ENCODE results near the gene RHOU. TPM values are rescaled to one million over a fixed set of nuclear protein-coding genes. Genes with fewer than 3 reads are reported as not detected.

Gene RHOU
- total and polyA plus RNA-seq, 11 donors, result 1.3 to 20.5 (median 2.9) TPM

GRCh38 chr1:228753786-228754360 lies 18.6 kb downstream of the RHOU start:
- Histone ChIP-seq H3K4me1 (peaks cover 0 to 13% (median 1%) of the 10 kb centered on the region in 12 donors), H3K4me3 (no peak overlapping the region), H3K36me3 (no peaks in the 10 kb centered on the region), H3K27ac (no peak overlapping the region), H3K9me3 (no peaks in the 10 kb centered on the region), H3K27me3 (peaks cover 0 to 68% (median 19%) of the 10 kb centered on the region in 9 donors)
- ATAC-seq (no peak), DNase-seq (no peak)
- TF ChIP-seq POLR2A (IDR thresholded peaks at IDR 0.05) (no peak), CTCF (IDR thresholded peaks at IDR 0.05) (no peak)
- 22 to 30% (median 25%) methylated on average over 6 of the region's 6 CpGs for WGBS, 4 donors
- intact Hi-C loops (cut with DNase I), result loop anchor here in 1 of 10 donors (10.0 kb wide), 1 partner anchor 171 kb away; no protein-coding TSS in a partner anchor

- Histone ChIP-seq H3K4me3 (no peak overlapping the region), H3K4me1 (peaks cover 0 to 13% (median 1%) of the 10 kb centered on the region in 12 donors), H3K36me3 (no peaks in the 10 kb centered on the region), H3K9me3 (no peaks in the 10 kb centered on the region), H3K27me3 (peaks cover 0 to 73% (median 19%) of the 10 kb centered on the region in 9 donors), H3K27ac (no peak overlapping the region)
- 53 to 69% (median 62%) methylated on average over 28 of the region's 28 CpGs for WGBS, 4 donors
- TF ChIP-seq CTCF (IDR thresholded peaks at IDR 0.05) (no peak), POLR2A (IDR thresholded peaks at IDR 0.05) (no peak)
- no peak for ATAC-seq
- DNase-seq, result no peak
- intact Hi-C loops (cut with DNase I), result loop anchor here in 1 of 10 donors (10.0 kb wide), 1 partner anchor 170 kb away; no protein-coding TSS in a partner anchor
Measured at GRCh38 chr1:228754646-228755268, 19.5 kb downstream of the RHOU start.

GRCh38 chr1:228755800-228756199 lies 20.5 kb downstream of the RHOU start:
- ATAC-seq, result no peak
- WGBS, 4 donors, result 64 to 69% (median 64%) methylated on average over 3 of the region's 3 CpGs
- Histone ChIP-seq H3K27ac (no peak overlapping the region), H3K4me3 (no peak overlapping the region), H3K36me3 (no peaks in the 10 kb centered on the region), H3K27me3 (peaks cover 0 to 76% (median 19%) of the 10 kb centered on the region in 9 donors), H3K9me3 (no peaks in the 10 kb centered on the region), H3K4me1 (peaks cover 0 to 13% (median 1%) of the 10 kb centered on the region in 12 donors)
- intact Hi-C loops (cut with DNase I), result loop anchor here in 1 of 10 donors (10.0 kb wide), 1 partner anchor 169 kb away; no protein-coding TSS in a partner anchor
- DNase-seq, result no peak
- TF ChIP-seq POLR2A (IDR thresholded peaks at IDR 0.05) (no peak), CTCF (IDR thresholded peaks at IDR 0.05) (no peak)

GRCh38 chr1:228756457-228756856 lies 21.2 kb downstream of the RHOU start:
- H3K27ac ChIP-seq, result no peak overlapping the region
- DNase-seq, result no peak
- no peak overlapping the region for H3K4me3 ChIP-seq
- intact Hi-C loops (cut with DNase I), result loop anchor here in 1 of 10 donors (10.0 kb wide), 1 partner anchor 168 kb away; no protein-coding TSS in a partner anchor
- no peak for TF ChIP-seq POLR2A (IDR thresholded peaks at IDR 0.05)
- TF ChIP-seq CTCF (IDR thresholded peaks at IDR 0.05), result no peak
- WGBS, 4 donors, result 32 to 50% (median 44%) methylated on average over 5 of the region's 5 CpGs
- H3K36me3 ChIP-seq, result no peaks in the 10 kb centered on the region
- peaks cover 0 to 13% (median 1%) of the 10 kb centered on the region in 12 donors for H3K4me1 ChIP-seq
- H3K9me3 ChIP-seq, result no peaks in the 10 kb centered on the region
- peaks cover 0 to 74% (median 19%) of the 10 kb centered on the region in 9 donors for H3K27me3 ChIP-seq
- ATAC-seq, result no peak
